Endodermal cell (in vitro differentiated cells): ENCODE results near the gene SLC13A3. TPM values are rescaled to one million over a fixed set of nuclear protein-coding genes. Genes with fewer than 3 reads are reported as not detected.
A peak's percentile ranks its signal among the peaks of the same experiment; 100 is the strongest.

Experiments
- DNase-seq: peaks from one replicate; pipeline ENCODE4 v3.0.0-alpha.2; 2017
- H3K27ac ChIP-seq: 2 replicates; pipeline ENCODE4 v1.5.1; 2013; ENCODE audit warnings: mild to moderate bottlenecking, low read depth, low read length, moderate library complexity
- H3K27me3 ChIP-seq: 2 replicates; pipeline ENCODE4 v1.6.1; 2013; ENCODE audit warnings: mild to moderate bottlenecking, low read length, moderate library complexity; ENCODE audit not compliant: insufficient read depth, control insufficient read depth, poor library complexity, severe bottlenecking
- H3K36me3 ChIP-seq: 2 replicates; pipeline ENCODE4 v1.7.0; 2013; ENCODE audit warnings: mild to moderate bottlenecking, low read length, moderate library complexity; ENCODE audit not compliant: control insufficient read depth, insufficient read depth
- H3K4me1 ChIP-seq: one replicate; pipeline ENCODE4 v1.7.0; 2013; ENCODE audit warnings: low read length; ENCODE audit not compliant: control insufficient read depth, insufficient read depth
- H3K4me3 ChIP-seq: 2 replicates; pipeline ENCODE4 v1.5.1; 2013; ENCODE audit warnings: mild to moderate bottlenecking, low read length, moderate library complexity
- H3K9ac ChIP-seq: 2 replicates; pipeline ENCODE4 v1.6.1; 2013; ENCODE audit warnings: mild to moderate bottlenecking, low read length, moderate library complexity; ENCODE audit not compliant: poor library complexity, severe bottlenecking; ENCODE audit errors: extremely low read depth
- H3K9me3 ChIP-seq: 2 replicates; pipeline ENCODE4 v1.6.1; 2013; ENCODE audit warnings: mild to moderate bottlenecking, low read length, moderate library complexity; ENCODE audit not compliant: control insufficient read depth
- H3K27ac Mint-ChIP-seq: 2 replicates; pipeline ENCODE4 v1.8.0; 2020; ENCODE audit warnings: mixed read lengths
- H3K27me3 Mint-ChIP-seq: 2 replicates; pipeline ENCODE4 v1.8.0; 2021; ENCODE audit warnings: mild to moderate bottlenecking, mixed read lengths; ENCODE audit not compliant: insufficient read depth
- H3K36me3 Mint-ChIP-seq: 2 replicates; pipeline ENCODE4 v1.8.0; 2020; ENCODE audit warnings: low read depth, mixed read lengths
- H3K4me1 Mint-ChIP-seq: 2 replicates; pipeline ENCODE4 v1.8.0; 2020; ENCODE audit warnings: mixed read lengths
- H3K4me3 Mint-ChIP-seq: 2 replicates; pipeline ENCODE4 v1.8.0; 2020; ENCODE audit warnings: mild to moderate bottlenecking, moderate library complexity, mixed read lengths
- H3K9me3 Mint-ChIP-seq: 2 replicates; pipeline ENCODE4 v1.8.0; 2020; ENCODE audit warnings: mild to moderate bottlenecking, mixed read lengths
- CTCF ChIP-seq: fragments of 200-600 bp; sonication (generic); conservative IDR thresholded peaks from 2 replicates; pipeline ENCODE4 v1.5.0; 2021; ENCODE audit warnings: antibody characterized with exemption, mild to moderate bottlenecking
- WGBS, 2 experiments: methylation state at CpG; one replicate each; pipeline versions ENCODE4 v1.1.5 to v1.1.7; 2013; ENCODE audit warnings: missing lambda C conversion rate in 2 of 2, mixed read lengths in 1 of 2; ENCODE audit not compliant: insufficient coverage in 1 of 2, insufficient read length in 1 of 2; 5-methylcytosine and 5-hydroxymethylcytosine counted together
- total RNA-seq, 2 donors: library from RNA; stranded (reverse); fragmentation: NEBNext Ultra II Directional in 1 of 2; extraction: Animal tissue kit (Norgen Biotek cat#: 25700) in 1 of 2; gene quantifications; 2 replicates in 1 of 2; 3 replicates in 1 of 2; pipeline ENCODE4 v1.2.1, GENCODE V29; 2021

The SLC13A3 gene
- total RNA-seq, 2 donors from 2014 or later: 7.3 to 9.0 TPM

GRCh38 chr20:46622165-46622564 lies 29.1 kb downstream of the SLC13A3 start:
- WGBS, 2 experiments: 0 to 7% methylated on average over 1 of the region's 1 CpG
- Histone ChIP-seq H3K4me3 (no peak overlapping the region), H3K27ac (no peak overlapping the region), H3K9me3 (peaks cover 36% of the 10 kb centered on the region), H3K9ac (no peak overlapping the region), H3K27me3 (no peaks in the 10 kb centered on the region), H3K4me1 (peaks cover 11% of the 10 kb centered on the region), H3K36me3 (no peaks in the 10 kb centered on the region)
- peak overlapping the region; percentile 3 for H3K27ac Mint-ChIP-seq
- H3K4me3 Mint-ChIP-seq: no peak overlapping the region
- no peak for DNase-seq
- H3K36me3 Mint-ChIP-seq: no peaks in the 10 kb centered on the region
- H3K9me3 Mint-ChIP-seq: peaks cover 10% of the 10 kb centered on the region
- TF ChIP-seq CTCF: peak; percentile 17
- peaks cover 28% of the 10 kb centered on the region for H3K4me1 Mint-ChIP-seq
- peaks cover 11% of the 10 kb centered on the region for H3K27me3 Mint-ChIP-seq

GRCh38 chr20:46621492-46621891 lies 29.8 kb downstream of the SLC13A3 start:
- H3K4me3 Mint-ChIP-seq: no peak overlapping the region
- H3K9me3 Mint-ChIP-seq: peaks cover 10% of the 10 kb centered on the region
- H3K27ac Mint-ChIP-seq: no peak overlapping the region
- Histone ChIP-seq H3K9ac (no peak overlapping the region), H3K27me3 (no peaks in the 10 kb centered on the region), H3K27ac (no peak overlapping the region), H3K4me1 (peaks cover 6% of the 10 kb centered on the region), H3K9me3 (peaks cover 36% of the 10 kb centered on the region), H3K36me3 (no peaks in the 10 kb centered on the region), H3K4me3 (no peak overlapping the region)
- WGBS, 2 experiments: 72 to 87% methylated on average over 2 to 4 of the region's 4 CpGs
- H3K27me3 Mint-ChIP-seq: peaks cover 11% of the 10 kb centered on the region
- no peaks in the 10 kb centered on the region for H3K36me3 Mint-ChIP-seq
- H3K4me1 Mint-ChIP-seq: peaks cover 22% of the 10 kb centered on the region
- no peak for DNase-seq
- TF ChIP-seq CTCF: no peak

GRCh38 chr20:46619445-46619844 lies 31.8 kb downstream of the SLC13A3 start:
- no peak overlapping the region for H3K9ac ChIP-seq
- no peaks in the 10 kb centered on the region for H3K36me3 ChIP-seq
- DNase-seq: peak; percentile 10
- H3K27me3 ChIP-seq: no peaks in the 10 kb centered on the region
- TF ChIP-seq CTCF: no peak
- no peak overlapping the region for H3K4me3 ChIP-seq
- H3K4me1 Mint-ChIP-seq: peaks cover 24% of the 10 kb centered on the region
- peaks cover 4% of the 10 kb centered on the region for H3K4me1 ChIP-seq
- peaks cover 11% of the 10 kb centered on the region for H3K27me3 Mint-ChIP-seq
- 89 to 94% methylated on average over 2 of the region's 2 CpGs for WGBS, 2 experiments
- H3K27ac ChIP-seq: no peak overlapping the region
- no peak overlapping the region for H3K4me3 Mint-ChIP-seq
- no peaks in the 10 kb centered on the region for H3K36me3 Mint-ChIP-seq
- no peak overlapping the region for H3K27ac Mint-ChIP-seq
- peaks cover 23% of the 10 kb centered on the region for H3K9me3 ChIP-seq
- H3K9me3 Mint-ChIP-seq: peaks cover 10% of the 10 kb centered on the region
